GM23248 (cell line): ENCODE data around the gene ATG2A.

Experiments
- EZH2 ChIP-seq: fragments of 200-600 bp; sonication (generic); IDR thresholded peaks from 2 replicates; pipeline ENCODE4 v1.6.1; 2018; ENCODE audit warnings: antibody characterized with exemption, mild to moderate bottlenecking; ENCODE audit not compliant: insufficient read depth, poor library complexity, severe bottlenecking
- EZH2phosphoT487 ChIP-seq: fragments of 200-600 bp; sonication (generic); IDR thresholded peaks from 2 replicates; pipeline ENCODE4 v1.6.1; 2018; ENCODE audit warnings: antibody characterized with exemption, moderate library complexity, mild to moderate bottlenecking, low read depth; ENCODE audit not compliant: insufficient read depth

DNA sequence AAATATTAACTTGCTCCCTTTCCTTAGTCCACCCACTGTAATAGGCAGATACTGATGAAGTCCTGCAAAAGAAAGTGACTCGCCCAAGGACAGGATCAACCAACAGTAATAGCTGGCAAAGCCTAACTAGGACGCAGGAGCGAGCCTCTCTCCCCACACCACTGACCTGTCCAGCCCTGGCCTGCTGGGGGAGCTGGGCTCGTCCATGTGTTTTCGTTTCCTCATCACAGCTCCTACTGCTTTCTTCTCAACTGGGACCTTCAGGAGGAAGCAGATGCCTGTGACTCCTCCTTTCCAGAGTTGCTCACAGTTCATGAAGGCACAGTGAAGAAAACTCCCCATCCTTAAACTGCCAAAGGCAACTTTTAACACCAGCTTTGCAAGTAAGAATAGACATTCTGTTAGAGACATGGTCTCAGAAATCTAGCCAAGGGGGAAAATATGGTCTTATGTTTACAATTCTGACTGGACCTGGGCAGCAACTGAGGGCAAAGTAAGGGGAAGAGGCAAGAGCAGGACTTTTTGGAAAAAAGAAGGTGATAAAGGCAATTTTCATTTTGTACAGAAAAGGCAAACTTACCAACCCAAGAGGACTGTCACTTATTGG lies 30.3 kb upstream of the ATG2A start:
- TF ChIP-seq EZH2 (no peak), EZH2phosphoT487 (no peak)
